COLO829 (cell line): ENCODE data around the gene PRR29.
"Not testable (repeated sequence)": the region's sequence is repeated elsewhere in the genome, so short reads cannot be mapped to it uniquely, and the experiment has no call there.

Experiments used
- DNase-seq: peaks from one replicate; pipeline ENCODE4 v3.0.0; 2012; ENCODE audit warnings: low spot score

Gene PRR29

DNA sequence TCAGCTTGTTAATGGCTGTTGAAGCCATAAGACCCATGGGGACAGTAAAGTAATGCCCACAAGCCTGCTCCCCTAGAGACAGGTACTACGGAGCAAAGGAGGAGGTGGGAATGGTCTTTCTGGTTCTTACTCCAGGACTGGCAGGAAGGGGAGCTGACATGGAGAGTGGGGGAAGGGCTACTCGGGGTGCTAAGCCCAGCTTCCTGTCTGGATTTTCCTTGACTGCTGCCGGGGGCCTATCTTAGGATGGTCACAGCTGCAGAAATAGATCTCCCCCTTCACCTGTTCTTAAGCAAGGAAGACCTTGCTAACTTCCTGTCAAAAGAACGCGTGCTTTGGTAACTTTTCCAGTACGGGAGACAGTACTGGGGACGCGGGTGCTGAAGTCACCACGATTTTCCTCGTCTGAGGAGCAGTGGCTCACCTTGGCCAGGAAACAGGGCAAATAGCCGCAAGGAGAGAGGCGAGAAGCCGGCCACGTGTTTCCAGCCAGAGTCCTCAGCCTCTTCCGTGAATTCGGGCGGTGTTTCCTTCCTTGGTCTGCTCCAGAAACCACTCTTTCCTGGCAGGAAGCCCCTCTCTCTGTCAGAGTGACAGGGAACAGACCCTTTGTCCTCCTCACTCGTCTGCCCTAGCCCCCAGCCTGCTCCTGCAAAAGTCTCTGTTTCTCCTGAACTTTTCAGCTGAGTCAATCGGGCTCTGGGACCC, 656 bp upstream of the PRR29 start:
- DNase-seq: no peak

GRCh38 chr17:63998721-63999679, 849 bp downstream of the PRR29 start:
- DNase-seq: no peak

GRCh38 chr17:63999680-64000531, 1.8 kb downstream of the PRR29 start:
- DNase-seq: no peak

DNA sequence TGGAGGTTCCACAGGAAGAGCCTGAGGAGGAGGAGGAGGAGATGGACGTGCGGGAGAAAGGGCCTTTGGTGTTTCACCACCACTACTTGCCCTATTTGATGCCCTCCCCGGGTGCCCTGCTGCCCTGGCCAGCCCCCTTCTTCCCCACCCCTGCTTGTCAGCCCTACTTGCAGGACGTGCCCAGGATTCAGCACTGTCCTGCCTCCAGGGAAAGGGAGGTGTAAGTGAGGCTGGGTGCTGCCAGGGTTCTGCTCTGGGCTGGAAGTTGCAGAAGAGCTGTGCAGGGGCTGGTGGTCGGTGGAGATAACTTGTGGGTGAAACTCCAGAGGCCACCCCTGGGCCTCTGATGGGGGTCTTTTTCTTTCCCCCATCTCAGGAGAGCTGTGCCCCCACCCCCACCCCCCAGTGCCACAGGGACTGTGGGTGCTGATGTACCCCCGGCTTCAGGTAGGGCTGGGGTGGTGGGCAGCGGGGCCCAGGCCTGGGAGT, 3.0 kb downstream of the PRR29 start:
- no peak for DNase-seq

GRCh38 chr17:64001763-64002529, 3.8 kb downstream of the PRR29 start:
- no peak for DNase-seq

DNA sequence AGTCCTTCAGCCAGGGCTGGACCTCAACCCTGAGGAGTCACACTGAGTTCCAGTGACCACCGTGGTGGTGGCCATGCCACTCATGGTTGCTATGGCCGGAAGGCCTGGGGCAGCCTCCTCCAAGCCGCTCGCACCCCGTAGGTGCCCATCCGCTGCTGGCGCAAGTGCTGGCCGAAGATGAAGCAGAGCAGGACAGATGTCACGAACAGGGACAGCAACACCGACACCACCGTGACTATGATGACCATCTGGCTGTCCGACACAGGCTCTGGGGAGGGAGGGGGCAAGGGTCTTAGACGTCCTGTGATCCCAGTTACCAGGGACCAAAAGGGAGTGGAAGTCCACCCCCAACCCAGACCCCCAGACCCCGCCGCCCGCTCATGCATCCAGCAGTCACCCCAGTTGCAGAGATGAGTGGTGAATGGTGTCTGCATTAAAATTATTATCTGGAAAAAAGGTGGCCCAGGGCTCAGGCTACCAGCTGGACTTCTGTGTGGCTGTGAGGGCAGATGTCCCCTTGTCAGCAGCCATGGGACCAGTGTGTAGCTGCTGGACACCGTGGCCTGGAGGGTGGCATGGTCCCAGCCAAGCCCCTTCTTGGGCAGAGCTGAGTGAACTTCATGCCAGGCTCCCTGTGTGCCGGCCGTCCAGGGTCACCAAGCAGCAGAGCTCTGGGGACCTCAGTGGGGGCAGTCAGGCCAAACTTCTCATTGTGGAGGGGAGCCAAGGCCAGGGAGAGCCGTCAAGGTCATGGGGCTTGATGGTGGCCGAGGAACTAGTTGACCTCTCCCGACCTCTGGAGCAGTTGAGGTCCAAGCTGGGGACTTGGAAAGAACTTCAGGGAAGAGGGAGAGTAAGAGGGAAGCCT, 4.7 kb downstream of the PRR29 start:
- DNase-seq: no peak

DNA sequence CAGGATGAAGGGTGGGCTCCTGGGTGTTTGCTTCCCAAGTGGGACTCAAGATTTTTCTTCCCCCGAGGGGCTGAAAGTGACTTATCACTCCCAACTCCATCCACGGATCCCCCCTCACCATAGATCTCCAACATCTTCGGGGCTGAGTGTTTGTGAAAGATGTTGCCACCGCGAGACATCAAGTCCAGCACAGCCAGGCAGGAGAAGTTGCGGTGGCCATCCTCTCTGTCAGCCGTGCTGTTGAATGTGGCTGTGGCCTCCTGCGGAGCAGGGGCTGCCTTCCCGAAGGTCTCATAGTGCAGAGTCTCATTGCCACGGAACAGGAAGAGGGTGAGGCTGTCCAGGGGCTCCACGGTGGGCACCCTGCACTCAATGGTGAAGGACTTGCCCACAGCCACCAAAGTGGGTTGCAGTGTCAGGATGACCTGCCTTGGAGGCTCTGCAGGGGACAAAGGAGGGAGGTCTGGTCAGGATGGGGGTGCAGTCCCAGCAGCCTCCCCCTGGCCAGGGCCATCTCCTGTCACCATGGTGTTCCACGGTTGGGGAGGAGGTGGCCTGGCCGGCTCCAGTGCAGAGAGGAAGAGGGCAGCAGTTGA, 5.5 kb downstream of the PRR29 start:
- DNase-seq: no peak

GRCh38 chr17:64004218-64004770, 6.1 kb downstream of the PRR29 start:
- DNase-seq: no peak

GRCh38 chr17:64004903-64005733, 7.0 kb downstream of the PRR29 start:
- no peak for DNase-seq

GRCh38 chr17:64005734-64006167, 7.6 kb downstream of the PRR29 start:
- no peak for DNase-seq

DNA sequence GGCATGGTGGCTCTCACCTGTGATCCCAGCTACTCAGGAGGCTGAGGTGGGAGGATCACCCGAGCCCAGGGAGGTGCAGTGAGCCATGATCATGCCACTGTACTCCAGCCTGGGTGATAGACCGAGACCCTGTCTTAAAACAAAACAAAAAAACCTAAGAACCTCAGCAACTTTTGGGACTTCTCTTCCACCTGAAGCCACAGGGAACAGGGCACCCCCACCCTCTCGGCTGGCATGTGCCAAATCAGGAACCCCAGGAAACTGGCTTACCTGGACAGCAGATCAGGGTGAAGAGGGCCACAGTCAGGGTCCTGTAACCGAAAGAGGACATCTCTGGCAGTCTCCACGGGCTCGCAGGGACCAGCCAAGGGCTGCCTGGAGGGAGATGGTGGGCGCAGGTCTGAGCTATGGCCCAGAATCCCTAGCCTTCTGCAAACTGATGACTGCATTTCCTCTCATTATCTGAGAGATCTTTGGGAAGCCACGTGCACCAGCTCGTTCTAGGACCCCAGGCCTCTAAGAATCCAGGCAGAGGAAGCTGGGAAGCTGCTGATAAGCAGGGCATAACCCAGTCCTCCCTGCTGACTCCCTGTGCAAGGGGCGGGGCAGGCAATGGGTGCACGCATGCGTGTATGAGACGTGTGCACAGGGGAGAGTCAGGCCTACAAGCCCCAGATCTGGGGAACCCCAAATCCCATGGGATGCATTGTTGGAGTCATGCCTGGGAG, 8.4 kb downstream of the PRR29 start:
- no peak for DNase-seq

DNA sequence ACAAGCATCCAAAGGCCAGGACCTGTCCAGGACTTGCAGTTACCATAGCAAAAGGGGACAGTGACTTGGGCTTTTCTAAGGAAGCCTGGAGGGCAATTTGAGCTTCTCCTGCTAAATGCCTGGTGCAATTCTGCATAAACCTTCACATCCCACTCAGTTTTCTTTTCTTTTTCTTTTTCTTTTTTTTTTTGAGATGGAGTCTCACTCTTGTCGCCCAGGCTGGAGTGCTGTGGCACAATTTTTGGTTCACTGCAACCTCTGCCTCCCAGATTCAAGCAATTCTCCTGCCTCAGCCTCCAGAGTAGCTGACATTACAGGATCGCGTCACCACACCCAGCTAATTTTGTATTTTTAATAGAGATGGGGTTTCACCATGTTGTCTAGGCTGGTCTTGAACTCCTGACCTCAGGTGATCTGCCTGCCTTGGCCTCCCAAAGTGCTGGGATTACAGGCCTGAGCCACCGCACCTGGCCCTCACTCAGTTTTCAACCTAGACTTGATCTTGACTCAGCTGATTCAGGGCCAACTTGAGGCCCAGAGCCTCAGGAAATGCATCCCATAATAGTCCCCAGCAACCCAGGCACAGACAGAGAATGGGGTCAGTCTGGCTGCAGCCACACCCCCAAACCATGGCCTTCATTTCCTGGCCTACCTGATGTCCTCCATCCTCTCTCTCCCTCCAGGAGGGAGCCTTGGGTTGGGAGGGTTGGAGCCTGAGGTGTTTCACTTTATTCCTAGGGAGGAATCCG, 9.1 kb downstream of the PRR29 start:
- not testable (repeated sequence) for DNase-seq

DNA sequence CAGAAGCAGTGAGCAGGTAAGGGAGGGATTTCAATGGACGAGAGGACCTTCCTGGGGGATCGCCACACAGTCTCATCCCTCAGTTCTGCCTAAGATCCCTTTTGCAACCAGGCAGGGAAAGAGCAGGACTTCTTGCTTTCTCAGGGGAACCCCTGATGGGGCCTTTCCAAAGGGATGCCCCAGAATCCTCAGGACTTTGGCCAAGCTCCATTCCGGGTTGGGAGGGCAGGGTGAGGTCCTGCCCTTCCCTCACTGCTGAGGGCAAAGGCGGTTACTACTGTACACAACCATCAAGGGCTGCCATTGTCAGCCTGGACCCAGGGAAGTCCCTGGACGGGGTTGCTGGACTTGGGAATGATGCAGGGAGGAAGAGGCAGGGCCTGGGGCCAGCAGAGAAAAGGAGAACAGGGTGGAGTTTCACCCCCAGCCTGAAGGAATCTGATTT, 9.7 kb downstream of the PRR29 start:
- no peak for DNase-seq

- no peak for DNase-seq
Measured at GRCh38 chr17:64008346-64008745, 10.2 kb downstream of the PRR29 start.

- no peak for DNase-seq
Measured at GRCh38 chr17:64008830-64009229, 10.7 kb downstream of the PRR29 start.

- DNase-seq: no peak
Measured at GRCh38 chr17:64009571-64010402, 11.6 kb downstream of the PRR29 start.
